B cell (primary cell): ENCODE data around the gene FBH1. TPM values are rescaled to one million over a fixed set of nuclear protein-coding genes. Genes with fewer than 3 reads are reported as not detected.

Source experiments
- ATAC-seq: fragments of 200-7000 bp; cut with Tn5 transposase; one replicate; pipeline ENCODE4 v1.10.0; 2021; ENCODE audit warnings: low read depth, mild to moderate bottlenecking, moderate number of reproducible peaks, moderate library complexity
- CTCF ChIA-PET: fragments of 350-600 bp; sonication (Branson Sonifier 250); formaldehyde crosslinking; loops from one replicate; lab custom pipeline; 2021; ENCODE audit warnings: antibody characterized with exemption, inconsistent platforms; lab: Charles Lee
- POLR2A ChIA-PET: fragments of 350-600 bp; sonication (Branson Sonifier 250); formaldehyde crosslinking; loops from one replicate; lab custom pipeline; 2021; ENCODE audit warnings: antibody characterized with exemption; lab: Charles Lee
- DNase-seq: peaks from one replicate; pipeline ENCODE4 v3.0.0; 2013
- H2AFZ ChIP-seq: 2 replicates; pipeline ENCODE4 v1.6.1; 2012; ENCODE audit warnings: mild to moderate bottlenecking, low read depth, low read length; ENCODE audit not compliant: insufficient read depth, poor library complexity, severe bottlenecking
- H3K27ac ChIP-seq, 2 donors: 1 replicate in 1 of 2; 2 replicates in 1 of 2; pipeline ENCODE4 v1.5.1; 2012 to 2013; ENCODE audit warnings: low read length in 2 of 2, mild to moderate bottlenecking in 2 of 2, moderate library complexity in 1 of 2
- H3K27me3 ChIP-seq, 4 experiments: fragments of 200-600 bp in 1 of 4; sonication (generic) in 1 of 4; replicated peaks in 1 of 4; 1 replicate in 2 of 4; 2 replicates in 2 of 4; pipeline versions ENCODE4 v1.6.1 to v1.7.0; 2013 to 2016; ENCODE audit warnings: low read length in 3 of 4, mild to moderate bottlenecking in 2 of 4, mixed read lengths in 1 of 4, moderate library complexity in 1 of 4; ENCODE audit not compliant: insufficient read depth in 4 of 4, control insufficient read depth in 3 of 4; ENCODE audit errors: control extremely low read depth in 1 of 4
- H3K36me3 ChIP-seq, 2 experiments: replicated peaks in 1 of 2; 1 replicate in 1 of 2; 2 replicates in 1 of 2; pipeline versions ENCODE4 v1.6.1 to v1.7.1; 2013; ENCODE audit warnings: low read length in 1 of 2; ENCODE audit not compliant: insufficient read depth in 2 of 2, control insufficient read depth in 1 of 2; ENCODE audit errors: control extremely low read depth in 1 of 2, extremely low read depth in 1 of 2
- H3K4me1 ChIP-seq, 2 donors: fragments of 200-600 bp in 1 of 2; sonication (generic) in 1 of 2; 1 replicate in 1 of 2; 2 replicates in 1 of 2; pipeline versions ENCODE4 v1.5.1 to v1.6.1; 2013 to 2017; ENCODE audit warnings: low read length in 2 of 2; ENCODE audit not compliant: control insufficient read depth in 2 of 2, insufficient read depth in 2 of 2
- H3K4me2 ChIP-seq: replicated peaks from 2 replicates; pipeline ENCODE3; 2012; ENCODE audit warnings: mild to moderate bottlenecking, low read depth, low read length; ENCODE audit not compliant: poor library complexity, severe bottlenecking
- H3K4me3 ChIP-seq, 5 experiments: fragments of 200-600 bp in 1 of 5; sonication (generic) in 1 of 5; 1 replicate in 3 of 5; 2 replicates in 2 of 5; pipeline versions ENCODE4 v1.5.1 to v1.7.0; 2011 to 2016; ENCODE audit warnings: low read length in 4 of 5, mild to moderate bottlenecking in 4 of 5, low read depth in 2 of 5, control low read depth in 1 of 5, moderate library complexity in 1 of 5; ENCODE audit not compliant: insufficient read depth in 1 of 5; ENCODE audit errors: control extremely low read depth in 1 of 5, extremely low read depth in 1 of 5
- H3K79me2 ChIP-seq: fragments of 200-600 bp; sonication (generic); one replicate; pipeline ENCODE4 v1.6.0; 2016; ENCODE audit warnings: low read length; ENCODE audit not compliant: control insufficient read depth, insufficient read depth
- H3K9ac ChIP-seq: fragments of 200-600 bp; sonication (generic); 2 replicates; pipeline ENCODE4 v1.6.1; 2017; ENCODE audit warnings: mild to moderate bottlenecking, low read length, moderate library complexity
- H3K9me3 ChIP-seq, 3 donors: one replicate each; pipeline versions ENCODE4 v1.6.1 to v1.7.1; 2013; ENCODE audit warnings: low read length in 2 of 3; ENCODE audit not compliant: control insufficient read depth in 2 of 3, insufficient read depth in 1 of 3; ENCODE audit errors: control extremely low read depth in 1 of 3
- H4K20me1 ChIP-seq: 2 replicates; pipeline ENCODE4 v1.6.0; 2012; ENCODE audit warnings: mild to moderate bottlenecking, low read length; ENCODE audit not compliant: insufficient read depth, control insufficient read depth, poor library complexity, severe bottlenecking
- H3K27ac Mint-ChIP-seq: one replicate; pipeline ENCODE4 v1.8.0; 2021; ENCODE audit warnings: mixed read lengths
- H3K27me3 Mint-ChIP-seq: one replicate; pipeline ENCODE4 v1.8.0; 2021; ENCODE audit warnings: mixed read lengths
- H3K4me1 Mint-ChIP-seq: one replicate; pipeline ENCODE4 v1.8.0; 2021; ENCODE audit warnings: mixed read lengths
- H3K4me3 Mint-ChIP-seq: one replicate; pipeline ENCODE4 v1.8.0; 2021; ENCODE audit warnings: mixed read lengths
- H3K9me3 Mint-ChIP-seq: one replicate; pipeline ENCODE4 v1.8.0; 2022; ENCODE audit warnings: mixed read lengths; ENCODE audit not compliant: insufficient read depth
- EZH2 ChIP-seq: IDR thresholded peaks from 2 replicates; pipeline ENCODE4 v1.6.1; 2012; ENCODE audit warnings: borderline replicate concordance, low read depth, mild to moderate bottlenecking, moderate library complexity, low read length; ENCODE audit not compliant: insufficient read depth, poor library complexity, severe bottlenecking
- WGBS: methylation state at CpG from one replicate; pipeline ENCODE4 v1.1.5; 2013; ENCODE audit warnings: missing lambda C conversion rate; ENCODE audit not compliant: insufficient coverage; 5-methylcytosine and 5-hydroxymethylcytosine counted together
- intact Hi-C: fragments of 100-400 bp; cut with micrococcal nuclease; formaldehyde crosslinking; loops from one replicate; pipeline ENCODE4 v1.10.0; 2022
- polyA plus RNA-seq: library from polyadenylated mRNA; depleted of rRNA; stranded (reverse); fragments of >200 nt; gene quantifications from 2 replicates; pipeline ENCODE4 v1.2.3, GENCODE V29; 2012
- total RNA-seq, 2 donors: library from RNA; stranded (reverse); fragments of 120-200 nt in 1 of 2; gene quantifications; 1 replicate in 1 of 2; 2 replicates in 1 of 2; pipeline versions ENCODE4 v1.2.3 to v1.2.4, GENCODE V29; 2013 to 2022
- TF ChIP-seq, protein P1 (sequence below): fragments of 200-600 bp; IDR thresholded peaks from one replicate; pipeline ENCODE4 v1.8.0; 2022; ENCODE audit warnings: antibody characterized with exemption, mild to moderate bottlenecking

FBH1 gene
- total and polyA plus RNA-seq, 2 donors (not counting 1 experiment from before 2014, with no cell fraction given): 86.4 to 129 TPM

DNA sequence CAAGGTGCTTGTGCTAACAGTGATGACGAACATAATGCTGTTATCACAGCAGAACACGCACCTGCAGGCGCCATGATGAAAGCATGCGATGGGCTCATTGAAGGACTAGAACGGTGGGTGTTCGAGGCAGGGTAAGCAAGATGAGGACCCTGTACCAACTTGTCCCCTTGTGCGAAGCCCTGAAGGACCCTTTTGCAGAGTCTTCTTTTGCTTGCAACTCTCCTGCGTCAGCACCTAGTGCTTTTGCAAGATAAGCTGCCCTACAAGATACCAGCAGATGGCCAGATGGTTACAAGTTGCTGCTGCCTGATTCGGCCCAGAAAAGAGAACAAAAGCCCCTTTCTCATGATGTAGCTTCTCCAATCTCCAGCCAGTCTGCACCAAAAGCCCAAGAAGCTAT is 91.5 kb downstream of the FBH1 start:
- Histone ChIP-seq H3K36me3 (no peaks in the 10 kb centered on the region), H4K20me1 (no peaks in the 10 kb centered on the region), H2AFZ (no peak overlapping the region), H3K9ac (no peak overlapping the region), H3K27me3 (peaks cover 0 to 3% (median 0%) of the 10 kb centered on the region in 4 experiments), H3K79me2 (peaks cover 5% of the 10 kb centered on the region), H3K4me3 (no peak overlapping the region), H3K4me1 (peaks cover 4 to 5% of the 10 kb centered on the region in 2 donors), H3K4me2 (no peak overlapping the region), H3K9me3 (no peaks in the 10 kb centered on the region), H3K27ac (no peak overlapping the region)
- Mint-ChIP-seq H3K9me3 (no peaks in the 10 kb centered on the region), H3K27ac (no peak overlapping the region), H3K4me1 (peaks cover 3% of the 10 kb centered on the region), H3K27me3 (no peaks in the 10 kb centered on the region), H3K4me3 (no peak overlapping the region)
- DNase-seq (no peak), ATAC-seq (no peak)
- CTCF ChIA-PET: no interaction called here
- 97% methylated on average over 9 of the region's 9 CpGs for WGBS
- intact Hi-C loops: no loop called here
- no peak for TF ChIP-seq EZH2
- TF ChIP-seq, protein P1, sequence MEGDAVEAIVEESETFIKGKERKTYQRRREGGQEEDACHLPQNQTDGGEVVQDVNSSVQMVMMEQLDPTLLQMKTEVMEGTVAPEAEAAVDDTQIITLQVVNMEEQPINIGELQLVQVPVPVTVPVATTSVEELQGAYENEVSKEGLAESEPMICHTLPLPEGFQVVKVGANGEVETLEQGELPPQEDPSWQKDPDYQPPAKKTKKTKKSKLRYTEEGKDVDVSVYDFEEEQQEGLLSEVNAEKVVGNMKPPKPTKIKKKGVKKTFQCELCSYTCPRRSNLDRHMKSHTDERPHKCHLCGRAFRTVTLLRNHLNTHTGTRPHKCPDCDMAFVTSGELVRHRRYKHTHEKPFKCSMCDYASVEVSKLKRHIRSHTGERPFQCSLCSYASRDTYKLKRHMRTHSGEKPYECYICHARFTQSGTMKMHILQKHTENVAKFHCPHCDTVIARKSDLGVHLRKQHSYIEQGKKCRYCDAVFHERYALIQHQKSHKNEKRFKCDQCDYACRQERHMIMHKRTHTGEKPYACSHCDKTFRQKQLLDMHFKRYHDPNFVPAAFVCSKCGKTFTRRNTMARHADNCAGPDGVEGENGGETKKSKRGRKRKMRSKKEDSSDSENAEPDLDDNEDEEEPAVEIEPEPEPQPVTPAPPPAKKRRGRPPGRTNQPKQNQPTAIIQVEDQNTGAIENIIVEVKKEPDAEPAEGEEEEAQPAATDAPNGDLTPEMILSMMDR: no peak
- POLR2A ChIA-PET: no interaction called here

DNA sequence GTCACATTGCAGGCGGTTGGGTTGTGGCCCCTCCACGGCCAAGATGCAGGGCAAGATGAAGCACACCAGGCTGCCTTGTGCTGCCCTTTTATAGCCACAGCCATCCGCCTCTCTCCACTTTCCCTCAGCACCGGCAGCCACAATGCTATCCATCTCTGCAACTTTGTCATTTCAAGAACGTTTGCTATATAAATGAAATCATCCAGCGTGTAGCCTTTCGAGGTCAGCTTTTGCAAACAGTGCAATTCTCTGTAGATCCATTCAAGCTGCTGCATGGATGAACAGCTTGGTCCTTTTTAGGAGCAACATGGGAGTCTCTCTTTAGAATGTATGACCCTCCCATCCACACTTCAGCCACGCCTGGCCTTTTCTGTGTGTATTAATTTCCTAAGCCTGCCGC is 93.7 kb downstream of the FBH1 start:
- ATAC-seq: no peak
- Mint-ChIP-seq H3K4me1 (peaks cover 12% of the 10 kb centered on the region), H3K27me3 (no peaks in the 10 kb centered on the region), H3K4me3 (no peak overlapping the region), H3K27ac (no peak overlapping the region), H3K9me3 (no peaks in the 10 kb centered on the region)
- no peak for DNase-seq
- Histone ChIP-seq H3K9me3 (no peaks in the 10 kb centered on the region), H3K27me3 (peaks cover 0 to 3% (median 0%) of the 10 kb centered on the region in 4 experiments), H4K20me1 (no peaks in the 10 kb centered on the region), H3K4me3 (no peak overlapping the region), H3K4me1 (peaks cover 7 to 9% of the 10 kb centered on the region in 2 donors), H3K36me3 (no peaks in the 10 kb centered on the region), H2AFZ (no peak overlapping the region), H3K79me2 (no peaks in the 10 kb centered on the region), H3K27ac (no peak overlapping the region), H3K4me2 (no peak overlapping the region), H3K9ac (no peak overlapping the region)
- intact Hi-C loops: no loop called here
- 100% methylated on average over 5 of the region's 9 CpGs for WGBS
- CTCF ChIA-PET: no interaction called here
- POLR2A ChIA-PET: no interaction called here
- TF ChIP-seq, protein P1: no peak
- no peak for TF ChIP-seq EZH2
